ENCODE results near the gene ZNF608. TPM values are rescaled to one million over a fixed set of nuclear protein-coding genes. Genes with fewer than 3 reads are reported as not detected.

The ZNF608 gene
- total and polyA plus RNA-seq, 4 donors = 1.4 to 7.6 (median 3.2) TPM

DNA sequence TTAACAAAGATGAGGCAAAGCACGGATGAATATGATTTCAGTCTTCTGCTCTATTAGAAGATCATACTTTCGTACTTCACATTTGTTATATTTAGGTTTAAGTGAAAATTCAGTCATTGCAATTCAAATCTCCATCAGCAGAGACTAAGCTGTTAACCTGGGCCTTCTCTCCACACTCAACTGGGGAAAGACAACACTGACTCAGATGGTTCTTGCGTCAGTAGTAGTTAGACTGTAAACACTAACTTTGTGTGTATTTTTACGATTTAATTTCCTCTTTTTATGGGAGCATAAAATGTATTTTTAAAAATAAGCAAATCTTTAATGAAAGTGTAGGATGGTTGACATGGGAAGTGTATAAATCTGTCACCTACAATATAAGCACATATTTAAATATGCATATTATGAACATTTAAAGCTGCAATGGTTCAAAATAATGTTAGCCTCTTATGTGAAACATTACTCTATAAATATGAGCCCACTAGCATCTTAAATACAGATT lies 42.7 kb upstream of the ZNF608 start:
- Histone ChIP-seq H3K9me3 (ENCODE audit: control insufficient read depth in 4 of 4, low read length in 3 of 4) (no peaks in the 10 kb centered on the region), H3K4me1 (ENCODE audit: control insufficient read depth in 4 of 4, insufficient read depth in 4 of 4, low read length in 3 of 4) (peaks cover 0 to 3% (median 1%) of the 10 kb centered on the region in 4 donors), H3K27ac (ENCODE audit: low read depth in 1 of 2, low read length in 2 of 2) (no peak overlapping the region), H3K36me3 (ENCODE audit: control insufficient read depth in 4 of 4, insufficient read depth in 3 of 4, low read depth in 1 of 4, low read length in 3 of 4) (no peaks in the 10 kb centered on the region), H3K4me3 (ENCODE audit: low read depth in 1 of 3, low read length in 3 of 3) (no peak overlapping the region), H3K27me3 (ENCODE audit: control insufficient read depth in 4 of 4, insufficient read depth in 4 of 4, low read length in 3 of 4) (no peaks in the 10 kb centered on the region), H3K9ac (ENCODE audit: low read depth in 1 of 2, low read length in 2 of 2) (no peak overlapping the region)
- TF ChIP-seq, protein P1, sequence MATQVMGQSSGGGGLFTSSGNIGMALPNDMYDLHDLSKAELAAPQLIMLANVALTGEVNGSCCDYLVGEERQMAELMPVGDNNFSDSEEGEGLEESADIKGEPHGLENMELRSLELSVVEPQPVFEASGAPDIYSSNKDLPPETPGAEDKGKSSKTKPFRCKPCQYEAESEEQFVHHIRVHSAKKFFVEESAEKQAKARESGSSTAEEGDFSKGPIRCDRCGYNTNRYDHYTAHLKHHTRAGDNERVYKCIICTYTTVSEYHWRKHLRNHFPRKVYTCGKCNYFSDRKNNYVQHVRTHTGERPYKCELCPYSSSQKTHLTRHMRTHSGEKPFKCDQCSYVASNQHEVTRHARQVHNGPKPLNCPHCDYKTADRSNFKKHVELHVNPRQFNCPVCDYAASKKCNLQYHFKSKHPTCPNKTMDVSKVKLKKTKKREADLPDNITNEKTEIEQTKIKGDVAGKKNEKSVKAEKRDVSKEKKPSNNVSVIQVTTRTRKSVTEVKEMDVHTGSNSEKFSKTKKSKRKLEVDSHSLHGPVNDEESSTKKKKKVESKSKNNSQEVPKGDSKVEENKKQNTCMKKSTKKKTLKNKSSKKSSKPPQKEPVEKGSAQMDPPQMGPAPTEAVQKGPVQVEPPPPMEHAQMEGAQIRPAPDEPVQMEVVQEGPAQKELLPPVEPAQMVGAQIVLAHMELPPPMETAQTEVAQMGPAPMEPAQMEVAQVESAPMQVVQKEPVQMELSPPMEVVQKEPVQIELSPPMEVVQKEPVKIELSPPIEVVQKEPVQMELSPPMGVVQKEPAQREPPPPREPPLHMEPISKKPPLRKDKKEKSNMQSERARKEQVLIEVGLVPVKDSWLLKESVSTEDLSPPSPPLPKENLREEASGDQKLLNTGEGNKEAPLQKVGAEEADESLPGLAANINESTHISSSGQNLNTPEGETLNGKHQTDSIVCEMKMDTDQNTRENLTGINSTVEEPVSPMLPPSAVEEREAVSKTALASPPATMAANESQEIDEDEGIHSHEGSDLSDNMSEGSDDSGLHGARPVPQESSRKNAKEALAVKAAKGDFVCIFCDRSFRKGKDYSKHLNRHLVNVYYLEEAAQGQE (IDR thresholded peaks at IDR 0.05) = no peak
- TF ChIP-seq NR2F2 (IDR thresholded peaks at IDR 0.05) (no peak), HNF4G (IDR thresholded peaks at IDR 0.05) (no peak), HNF4A (conservative IDR thresholded peaks at IDR 0.05) (no peak), RXRA (IDR thresholded peaks at IDR 0.05) (no peak), TAF1 (conservative IDR thresholded peaks at IDR 0.05) (no peak), EGR1 (IDR thresholded peaks at IDR 0.05; ENCODE audit: low read depth in 2 of 2) (no peak), RAD21 (IDR thresholded peaks at IDR 0.05) (no peak), JUND (IDR thresholded peaks at IDR 0.05) (no peak), YY1 (IDR thresholded peaks at IDR 0.05) (no peak), GABPA (IDR thresholded peaks at IDR 0.05 in 1 of 2, conservative IDR thresholded peaks at IDR 0.05 in 1 of 2) (no peak), FOXA1 (IDR thresholded peaks at IDR 0.05) (no peak)
- TF ChIP-seq, protein P2, sequence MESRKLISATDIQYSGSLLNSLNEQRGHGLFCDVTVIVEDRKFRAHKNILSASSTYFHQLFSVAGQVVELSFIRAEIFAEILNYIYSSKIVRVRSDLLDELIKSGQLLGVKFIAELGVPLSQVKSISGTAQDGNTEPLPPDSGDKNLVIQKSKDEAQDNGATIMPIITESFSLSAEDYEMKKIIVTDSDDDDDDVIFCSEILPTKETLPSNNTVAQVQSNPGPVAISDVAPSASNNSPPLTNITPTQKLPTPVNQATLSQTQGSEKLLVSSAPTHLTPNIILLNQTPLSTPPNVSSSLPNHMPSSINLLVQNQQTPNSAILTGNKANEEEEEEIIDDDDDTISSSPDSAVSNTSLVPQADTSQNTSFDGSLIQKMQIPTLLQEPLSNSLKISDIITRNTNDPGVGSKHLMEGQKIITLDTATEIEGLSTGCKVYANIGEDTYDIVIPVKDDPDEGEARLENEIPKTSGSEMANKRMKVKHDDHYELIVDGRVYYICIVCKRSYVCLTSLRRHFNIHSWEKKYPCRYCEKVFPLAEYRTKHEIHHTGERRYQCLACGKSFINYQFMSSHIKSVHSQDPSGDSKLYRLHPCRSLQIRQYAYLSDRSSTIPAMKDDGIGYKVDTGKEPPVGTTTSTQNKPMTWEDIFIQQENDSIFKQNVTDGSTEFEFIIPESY (IDR thresholded peaks at IDR 0.05) = no peak
- TF ChIP-seq, protein P3, sequence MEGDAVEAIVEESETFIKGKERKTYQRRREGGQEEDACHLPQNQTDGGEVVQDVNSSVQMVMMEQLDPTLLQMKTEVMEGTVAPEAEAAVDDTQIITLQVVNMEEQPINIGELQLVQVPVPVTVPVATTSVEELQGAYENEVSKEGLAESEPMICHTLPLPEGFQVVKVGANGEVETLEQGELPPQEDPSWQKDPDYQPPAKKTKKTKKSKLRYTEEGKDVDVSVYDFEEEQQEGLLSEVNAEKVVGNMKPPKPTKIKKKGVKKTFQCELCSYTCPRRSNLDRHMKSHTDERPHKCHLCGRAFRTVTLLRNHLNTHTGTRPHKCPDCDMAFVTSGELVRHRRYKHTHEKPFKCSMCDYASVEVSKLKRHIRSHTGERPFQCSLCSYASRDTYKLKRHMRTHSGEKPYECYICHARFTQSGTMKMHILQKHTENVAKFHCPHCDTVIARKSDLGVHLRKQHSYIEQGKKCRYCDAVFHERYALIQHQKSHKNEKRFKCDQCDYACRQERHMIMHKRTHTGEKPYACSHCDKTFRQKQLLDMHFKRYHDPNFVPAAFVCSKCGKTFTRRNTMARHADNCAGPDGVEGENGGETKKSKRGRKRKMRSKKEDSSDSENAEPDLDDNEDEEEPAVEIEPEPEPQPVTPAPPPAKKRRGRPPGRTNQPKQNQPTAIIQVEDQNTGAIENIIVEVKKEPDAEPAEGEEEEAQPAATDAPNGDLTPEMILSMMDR (IDR thresholded peaks at IDR 0.05; ENCODE audit: low read depth, low read length, missing input control) = no peak
- TF ChIP-seq, protein P4, sequence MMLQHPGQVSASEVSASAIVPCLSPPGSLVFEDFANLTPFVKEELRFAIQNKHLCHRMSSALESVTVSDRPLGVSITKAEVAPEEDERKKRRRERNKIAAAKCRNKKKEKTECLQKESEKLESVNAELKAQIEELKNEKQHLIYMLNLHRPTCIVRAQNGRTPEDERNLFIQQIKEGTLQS (IDR thresholded peaks at IDR 0.05) = no peak
- 89% methylated on average over 4 of the region's 4 CpGs for WGBS
- DNase-seq (ENCODE audit: low spot score) = no peak

DNA sequence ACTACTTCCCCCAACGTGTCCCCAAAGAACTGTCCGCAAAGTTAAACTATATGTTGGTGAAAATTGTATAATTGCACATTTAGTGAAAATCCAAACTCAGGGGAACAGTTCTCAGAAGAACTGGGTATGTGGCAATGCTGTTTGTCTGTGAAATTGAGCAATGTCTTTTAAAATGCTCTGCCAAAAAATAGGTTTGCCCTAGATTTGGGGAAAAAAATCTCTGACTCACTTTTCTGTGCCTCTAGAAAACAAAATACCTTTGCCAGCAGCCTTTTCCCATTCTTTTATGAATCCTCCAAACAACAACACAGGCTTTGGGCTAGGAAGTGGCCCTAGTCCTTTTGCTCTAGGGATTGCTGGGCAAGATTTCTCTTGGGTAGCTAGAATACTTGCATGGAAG lies 37.4 kb upstream of the ZNF608 start:
- Histone ChIP-seq H3K9ac (ENCODE audit: low read depth in 1 of 2, low read length in 2 of 2) (no peak overlapping the region), H3K4me3 (ENCODE audit: low read depth in 1 of 3, low read length in 3 of 3) (no peak overlapping the region), H3K9me3 (ENCODE audit: control insufficient read depth in 4 of 4, low read length in 3 of 4) (peaks cover 0 to 5% (median 2%) of the 10 kb centered on the region in 4 donors), H3K27ac (ENCODE audit: low read depth in 1 of 2, low read length in 2 of 2) (peak overlapping the region; percentile 64 to 86), H3K4me1 (ENCODE audit: control insufficient read depth in 4 of 4, insufficient read depth in 4 of 4, low read length in 3 of 4) (peaks cover 0 to 13% (median 2%) of the 10 kb centered on the region in 4 donors), H3K36me3 (ENCODE audit: control insufficient read depth in 4 of 4, insufficient read depth in 3 of 4, low read depth in 1 of 4, low read length in 3 of 4) (no peaks in the 10 kb centered on the region), H3K27me3 (ENCODE audit: control insufficient read depth in 4 of 4, insufficient read depth in 4 of 4, low read length in 3 of 4) (no peaks in the 10 kb centered on the region)
- DNase-seq (ENCODE audit: low spot score) = no peak
- peak; percentile 43 for TF ChIP-seq YY1 (IDR thresholded peaks at IDR 0.05)
- TF ChIP-seq RXRA (IDR thresholded peaks at IDR 0.05) = peak in 1 of 2 donors; percentile 58
- peak; percentile 39 for TF ChIP-seq SP1 (IDR thresholded peaks at IDR 0.05)
- peak; percentile 62 to 65 for TF ChIP-seq RAD21 (IDR thresholded peaks at IDR 0.05)
- no peak for TF ChIP-seq HNF4G (IDR thresholded peaks at IDR 0.05)
- peak; percentile 37 to 53 for TF ChIP-seq HNF4A (conservative IDR thresholded peaks at IDR 0.05)
- peak; percentile 77 to 91 for TF ChIP-seq JUND (IDR thresholded peaks at IDR 0.05)
- TF ChIP-seq, protein P2 (IDR thresholded peaks at IDR 0.05) = peak; percentile 14
- TF ChIP-seq, protein P4 (IDR thresholded peaks at IDR 0.05) = peak; percentile 65
- TF ChIP-seq EGR1 (IDR thresholded peaks at IDR 0.05; ENCODE audit: low read depth in 2 of 2) = peak in 1 of 2 donors; percentile 17
- no peak for TF ChIP-seq GABPA (IDR thresholded peaks at IDR 0.05 in 1 of 2, conservative IDR thresholded peaks at IDR 0.05 in 1 of 2)
- 28% methylated on average over 2 of the region's 2 CpGs for WGBS

All from liver (tissue), 9 donors.